Activated CD8-positive, alpha-beta memory T cell treated with anti-CD3 and anti-CD28 coated beads, Interleukin-2, amount 10 ng/mL, durations not matched to agents 7 days and 5 days (primary cell): ENCODE results near the gene CPEB4. TPM values are rescaled to one million over a fixed set of nuclear protein-coding genes. Genes with fewer than 3 reads are reported as not detected.

ENCODE experiments used
- total RNA-seq, 2 experiments: library from RNA; stranded (reverse); gene quantifications; one replicate each; pipeline ENCODE4 v1.2.3, GENCODE V29; 2021

The CPEB4 gene
- total RNA-seq, 2 experiments from 2014 or later: 12.5 to 15.8 TPM

Other genes with a start within 250 kb of the CPEB4 start
- under 1 TPM in 1 of 2 experiments, not detected in 1; 0.19 TPM for gene C5orf47, start 100.8 kb downstream of the CPEB4 start, total RNA-seq
- gene NSG2, start 157.4 kb downstream of the CPEB4 start, total RNA-seq: not detected